ENCODE data around the gene INPP4B.
A peak's percentile ranks its signal among the peaks of the same experiment; 100 is the strongest.

The INPP4B gene

GRCh38 chr4:142307857-142308256 is 538.2 kb downstream of the INPP4B start:
- ATAC-seq (no peak), DNase-seq (ENCODE audit: low spot score in 2 of 2) (no peak)
- no peak overlapping the region for H3K4me3 Mint-ChIP-seq
- peaks cover 17% of the 10 kb centered on the region for H3K4me1 Mint-ChIP-seq
- H3K27ac Mint-ChIP-seq: no peak overlapping the region
- H3K9me3 Mint-ChIP-seq: no peaks in the 10 kb centered on the region
- peaks cover 65% of the 10 kb centered on the region for H3K36me3 Mint-ChIP-seq

- ATAC-seq (no peak), DNase-seq (ENCODE audit: low spot score in 2 of 2) (no peak)
- peaks cover 31% of the 10 kb centered on the region for H3K4me1 Mint-ChIP-seq
- no peak overlapping the region for H3K27ac Mint-ChIP-seq
- H3K4me3 Mint-ChIP-seq: no peak overlapping the region
- H3K36me3 Mint-ChIP-seq: peaks cover 47% of the 10 kb centered on the region
- H3K9me3 Mint-ChIP-seq: no peaks in the 10 kb centered on the region
These were observed 548.8 kb downstream of the INPP4B start for GRCh38 chr4:142297313-142297712.

- peaks cover 36% of the 10 kb centered on the region for H3K4me1 Mint-ChIP-seq
- DNase-seq (ENCODE audit: low spot score in 2 of 2): no peak
- peaks cover 30% of the 10 kb centered on the region for H3K36me3 Mint-ChIP-seq
- no peak overlapping the region for H3K4me3 Mint-ChIP-seq
- H3K27ac Mint-ChIP-seq: no peak overlapping the region
- ATAC-seq: no peak
- H3K9me3 Mint-ChIP-seq: peaks cover 4% of the 10 kb centered on the region
These were observed 552.6 kb downstream of the INPP4B start for GRCh38 chr4:142293536-142293935.

- ATAC-seq (no peak), DNase-seq (ENCODE audit: low spot score in 2 of 2) (no peak)
- H3K4me1 Mint-ChIP-seq: peaks cover 27% of the 10 kb centered on the region
- H3K27ac Mint-ChIP-seq: no peak overlapping the region
- H3K4me3 Mint-ChIP-seq: no peak overlapping the region
- peaks cover 17% of the 10 kb centered on the region for H3K36me3 Mint-ChIP-seq
- peaks cover 4% of the 10 kb centered on the region for H3K9me3 Mint-ChIP-seq
These were observed 553.9 kb downstream of the INPP4B start for GRCh38 chr4:142292231-142292630.

GRCh38 chr4:142291299-142292050 is 554.6 kb downstream of the INPP4B start:
- H3K27ac Mint-ChIP-seq: no peak overlapping the region

GRCh38 chr4:142287371-142287770 is 558.7 kb downstream of the INPP4B start:
- Mint-ChIP-seq H3K27ac (no peak overlapping the region), H3K4me1 (peaks cover 5% of the 10 kb centered on the region), H3K9me3 (peaks cover 4% of the 10 kb centered on the region), H3K36me3 (peaks cover 6% of the 10 kb centered on the region), H3K4me3 (no peak overlapping the region)
- DNase-seq (ENCODE audit: low spot score in 2 of 2) (no peak), ATAC-seq (no peak)

More at GRCh38 chr4:142291299-142292050, 554.6 kb downstream of the INPP4B start:
- Mint-ChIP-seq H3K4me1 (peaks cover 26% of the 10 kb centered on the region), H3K36me3 (peaks cover 12% of the 10 kb centered on the region), H3K9me3 (peaks cover 4% of the 10 kb centered on the region), H3K4me3 (no peak overlapping the region)
- DNase-seq (ENCODE audit: low spot score in 2 of 2) (no peak), ATAC-seq (peak; percentile 90)

- ATAC-seq: peak; percentile 53
These were observed 560.9 kb downstream of the INPP4B start for GRCh38 chr4:142285222-142285583.

GRCh38 chr4:142284402-142285221 is 561.5 kb downstream of the INPP4B start:
- DNase-seq (ENCODE audit: low spot score in 2 of 2) (no peak), ATAC-seq (no peak)
- Mint-ChIP-seq H3K9me3 (peaks cover under 1% of the 10 kb centered on the region), H3K27ac (no peak overlapping the region), H3K4me1 (peaks cover under 1% of the 10 kb centered on the region), H3K4me3 (no peak overlapping the region), H3K36me3 (peaks cover 5% of the 10 kb centered on the region)

More at GRCh38 chr4:142285222-142285583, 560.9 kb downstream of the INPP4B start:
- H3K4me1 Mint-ChIP-seq: peaks cover 5% of the 10 kb centered on the region
- DNase-seq (ENCODE audit: low spot score in 2 of 2): no peak
- H3K27ac Mint-ChIP-seq: no peak overlapping the region
- H3K4me3 Mint-ChIP-seq: no peak overlapping the region
- peaks cover 6% of the 10 kb centered on the region for H3K36me3 Mint-ChIP-seq
- H3K9me3 Mint-ChIP-seq: peaks cover 4% of the 10 kb centered on the region

GRCh38 chr4:142282870-142283431 is 563.1 kb downstream of the INPP4B start:
- ATAC-seq: no peak

GRCh38 chr4:142281999-142282398 is 564.1 kb downstream of the INPP4B start:
- H3K27ac Mint-ChIP-seq: no peak overlapping the region
- no peak overlapping the region for H3K4me3 Mint-ChIP-seq
- H3K9me3 Mint-ChIP-seq: no peaks in the 10 kb centered on the region
- ATAC-seq (no peak), DNase-seq (ENCODE audit: low spot score in 2 of 2) (no peak)
- H3K4me1 Mint-ChIP-seq: no peaks in the 10 kb centered on the region
- H3K36me3 Mint-ChIP-seq: no peaks in the 10 kb centered on the region

More at GRCh38 chr4:142282870-142283431, 563.1 kb downstream of the INPP4B start:
- Mint-ChIP-seq H3K36me3 (no peaks in the 10 kb centered on the region), H3K27ac (no peak overlapping the region), H3K4me1 (no peaks in the 10 kb centered on the region), H3K9me3 (no peaks in the 10 kb centered on the region), H3K4me3 (no peak overlapping the region)
- no peak for DNase-seq (ENCODE audit: low spot score in 2 of 2)

GRCh38 chr4:142278663-142279062 is 567.4 kb downstream of the INPP4B start:
- Mint-ChIP-seq H3K27ac (no peak overlapping the region), H3K4me1 (peaks cover 14% of the 10 kb centered on the region), H3K36me3 (no peaks in the 10 kb centered on the region), H3K9me3 (no peaks in the 10 kb centered on the region), H3K4me3 (no peak overlapping the region)
- no peak for ATAC-seq
- DNase-seq (ENCODE audit: low spot score in 2 of 2): no peak

- no peak for DNase-seq (ENCODE audit: low spot score in 2 of 2)
- no peak overlapping the region for H3K27ac Mint-ChIP-seq
- no peaks in the 10 kb centered on the region for H3K9me3 Mint-ChIP-seq
These were observed 567.9 kb downstream of the INPP4B start for GRCh38 chr4:142278171-142278570.

GRCh38 chr4:142274137-142274536 is 572.0 kb downstream of the INPP4B start:
- ATAC-seq (no peak), DNase-seq (ENCODE audit: low spot score in 2 of 2) (no peak)
- Mint-ChIP-seq H3K4me1 (peaks cover 27% of the 10 kb centered on the region), H3K36me3 (peaks cover 21% of the 10 kb centered on the region), H3K9me3 (no peaks in the 10 kb centered on the region), H3K27ac (no peak overlapping the region), H3K4me3 (no peak overlapping the region)

More at GRCh38 chr4:142278171-142278570, 567.9 kb downstream of the INPP4B start:
- no peak overlapping the region for H3K4me3 Mint-ChIP-seq
- H3K36me3 Mint-ChIP-seq: no peaks in the 10 kb centered on the region
- H3K4me1 Mint-ChIP-seq: peaks cover 14% of the 10 kb centered on the region
- no peak for ATAC-seq

GRCh38 chr4:142272452-142272851 is 573.6 kb downstream of the INPP4B start:
- no peak overlapping the region for H3K4me3 Mint-ChIP-seq
- DNase-seq (ENCODE audit: low spot score in 2 of 2) (no peak), ATAC-seq (peak; percentile 36)
- H3K9me3 Mint-ChIP-seq: no peaks in the 10 kb centered on the region
- H3K4me1 Mint-ChIP-seq: peaks cover 27% of the 10 kb centered on the region
- H3K27ac Mint-ChIP-seq: no peak overlapping the region
- H3K36me3 Mint-ChIP-seq: peaks cover 37% of the 10 kb centered on the region

- Mint-ChIP-seq H3K4me1 (peaks cover 27% of the 10 kb centered on the region), H3K9me3 (no peaks in the 10 kb centered on the region)
These were observed 574.3 kb downstream of the INPP4B start for GRCh38 chr4:142271832-142272231.

More at GRCh38 chr4:142271832-142272231, 574.3 kb downstream of the INPP4B start:
- Mint-ChIP-seq H3K27ac (no peak overlapping the region), H3K4me3 (no peak overlapping the region), H3K36me3 (peaks cover 39% of the 10 kb centered on the region)
- DNase-seq (ENCODE audit: low spot score in 2 of 2) (no peak), ATAC-seq (no peak)
